ENCODE data around the gene PIGX.

PIGX gene

DNA sequence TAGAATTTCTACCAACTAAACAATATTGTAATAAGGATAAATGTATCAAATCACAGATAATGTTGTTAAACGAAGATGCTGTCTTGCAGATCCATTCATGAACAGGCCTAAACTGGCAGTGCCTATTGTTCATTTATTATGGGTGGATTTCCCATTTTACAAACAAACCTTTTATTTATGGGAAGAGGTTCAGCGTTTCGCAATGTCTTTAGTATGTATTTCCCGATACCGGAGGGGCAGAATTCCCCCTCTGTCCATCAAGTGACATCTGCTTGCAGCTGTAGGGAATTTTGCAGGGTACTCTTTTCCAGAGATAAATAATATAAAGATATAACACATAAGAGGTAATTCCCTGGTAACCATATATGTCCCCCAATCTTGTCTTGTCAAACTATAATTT lies 5.8 kb upstream of the PIGX start:
- Histone ChIP-seq H3K27me3 (replicated peaks; ENCODE audit: insufficient read depth, low read length) (no peaks in the 10 kb centered on the region), H4K20me1 (ENCODE audit: insufficient read depth, low read length) (no peaks in the 10 kb centered on the region), H3K9ac (ENCODE audit: low read length) (no peak overlapping the region), H3K4me1 (ENCODE audit: low read length) (no peaks in the 10 kb centered on the region), H2AFZ (ENCODE audit: low read length) (no peak overlapping the region), H3K36me3 (replicated peaks; ENCODE audit: insufficient read depth, low read length) (no peaks in the 10 kb centered on the region), H3F3A (ENCODE audit: insufficient read depth, low read length) (peaks cover 5% of the 10 kb centered on the region), H3K4me3 (ENCODE audit: low read length) (no peak overlapping the region), H3K27ac (ENCODE audit: low read length) (no peak overlapping the region), H3K9me3 (replicated peaks; ENCODE audit: insufficient read depth, low read length) (no peaks in the 10 kb centered on the region), H3K79me2 (ENCODE audit: low read length) (no peaks in the 10 kb centered on the region), H3K9me2 (replicated peaks; ENCODE audit: insufficient read depth, low read length) (no peaks in the 10 kb centered on the region), H3K4me2 (ENCODE audit: low read depth, low read length) (no peak overlapping the region)
- DNase-seq = no peak
- TF ChIP-seq EZH2phosphoT487 (IDR thresholded peaks at IDR 0.05; ENCODE audit: low read length) (no peak), EZH2 (optimal IDR thresholded peaks at IDR 0.05; ENCODE audit: low read depth, low read length) (no peak)
- TF ChIP-seq, protein P1, sequence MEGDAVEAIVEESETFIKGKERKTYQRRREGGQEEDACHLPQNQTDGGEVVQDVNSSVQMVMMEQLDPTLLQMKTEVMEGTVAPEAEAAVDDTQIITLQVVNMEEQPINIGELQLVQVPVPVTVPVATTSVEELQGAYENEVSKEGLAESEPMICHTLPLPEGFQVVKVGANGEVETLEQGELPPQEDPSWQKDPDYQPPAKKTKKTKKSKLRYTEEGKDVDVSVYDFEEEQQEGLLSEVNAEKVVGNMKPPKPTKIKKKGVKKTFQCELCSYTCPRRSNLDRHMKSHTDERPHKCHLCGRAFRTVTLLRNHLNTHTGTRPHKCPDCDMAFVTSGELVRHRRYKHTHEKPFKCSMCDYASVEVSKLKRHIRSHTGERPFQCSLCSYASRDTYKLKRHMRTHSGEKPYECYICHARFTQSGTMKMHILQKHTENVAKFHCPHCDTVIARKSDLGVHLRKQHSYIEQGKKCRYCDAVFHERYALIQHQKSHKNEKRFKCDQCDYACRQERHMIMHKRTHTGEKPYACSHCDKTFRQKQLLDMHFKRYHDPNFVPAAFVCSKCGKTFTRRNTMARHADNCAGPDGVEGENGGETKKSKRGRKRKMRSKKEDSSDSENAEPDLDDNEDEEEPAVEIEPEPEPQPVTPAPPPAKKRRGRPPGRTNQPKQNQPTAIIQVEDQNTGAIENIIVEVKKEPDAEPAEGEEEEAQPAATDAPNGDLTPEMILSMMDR (IDR thresholded peaks at IDR 0.05; ENCODE audit: low read length) = no peak

GRCh38 chr3:196706731-196707130 lies 5.4 kb upstream of the PIGX start:
- Histone ChIP-seq H2AFZ (ENCODE audit: low read length) (no peak overlapping the region), H3K9me2 (replicated peaks; ENCODE audit: insufficient read depth, low read length) (no peaks in the 10 kb centered on the region), H3K4me2 (ENCODE audit: low read depth, low read length) (no peak overlapping the region), H3K4me1 (ENCODE audit: low read length) (no peaks in the 10 kb centered on the region), H3K9me3 (replicated peaks; ENCODE audit: insufficient read depth, low read length) (no peaks in the 10 kb centered on the region), H3K27me3 (replicated peaks; ENCODE audit: insufficient read depth, low read length) (no peaks in the 10 kb centered on the region), H3K27ac (ENCODE audit: low read length) (no peak overlapping the region), H3K9ac (ENCODE audit: low read length) (no peak overlapping the region), H4K20me1 (ENCODE audit: insufficient read depth, low read length) (no peaks in the 10 kb centered on the region), H3K4me3 (ENCODE audit: low read length) (no peak overlapping the region), H3K79me2 (ENCODE audit: low read length) (no peaks in the 10 kb centered on the region), H3F3A (ENCODE audit: insufficient read depth, low read length) (peaks cover 9% of the 10 kb centered on the region), H3K36me3 (replicated peaks; ENCODE audit: insufficient read depth, low read length) (no peaks in the 10 kb centered on the region)
- TF ChIP-seq EZH2phosphoT487 (IDR thresholded peaks at IDR 0.05; ENCODE audit: low read length) = no peak
- TF ChIP-seq, protein P1 (IDR thresholded peaks at IDR 0.05; ENCODE audit: low read length) = no peak
- no peak for DNase-seq

DNA sequence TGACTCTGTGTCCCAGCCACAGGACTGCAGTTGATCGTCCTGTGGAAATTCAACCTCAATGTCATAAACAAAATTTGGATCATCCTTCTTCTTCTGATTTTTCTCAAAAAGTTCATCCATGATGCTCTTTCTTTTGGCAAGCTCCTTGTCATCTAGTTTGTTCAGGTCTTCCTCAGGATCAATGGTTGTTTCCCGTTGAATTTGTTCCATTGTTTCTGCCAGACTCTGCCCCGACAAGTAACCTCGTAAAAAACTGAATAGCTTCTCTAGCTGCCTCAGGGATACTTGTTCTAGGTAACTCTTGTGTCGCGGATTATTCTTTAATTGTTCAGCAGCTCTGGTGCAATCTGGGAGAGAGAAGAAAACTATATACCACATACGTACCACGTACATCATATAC lies 4.6 kb upstream of the PIGX start:
- Histone ChIP-seq H3K9me3 (replicated peaks; ENCODE audit: insufficient read depth, low read length) (no peaks in the 10 kb centered on the region), H3K27ac (ENCODE audit: low read length) (no peak overlapping the region), H3K4me2 (ENCODE audit: low read depth, low read length) (no peak overlapping the region), H3K4me1 (ENCODE audit: low read length) (no peaks in the 10 kb centered on the region), H3K9ac (ENCODE audit: low read length) (no peak overlapping the region), H4K20me1 (ENCODE audit: insufficient read depth, low read length) (no peaks in the 10 kb centered on the region), H3K36me3 (replicated peaks; ENCODE audit: insufficient read depth, low read length) (no peaks in the 10 kb centered on the region), H3F3A (ENCODE audit: insufficient read depth, low read length) (peaks cover 14% of the 10 kb centered on the region), H3K79me2 (ENCODE audit: low read length) (no peaks in the 10 kb centered on the region), H3K27me3 (replicated peaks; ENCODE audit: insufficient read depth, low read length) (no peaks in the 10 kb centered on the region), H3K4me3 (ENCODE audit: low read length) (no peak overlapping the region), H3K9me2 (replicated peaks; ENCODE audit: insufficient read depth, low read length) (no peaks in the 10 kb centered on the region), H2AFZ (ENCODE audit: low read length) (no peak overlapping the region)
- no peak for DNase-seq
- TF ChIP-seq EZH2phosphoT487 (IDR thresholded peaks at IDR 0.05; ENCODE audit: low read length) (no peak), EZH2 (optimal IDR thresholded peaks at IDR 0.05; ENCODE audit: low read depth, low read length) (no peak)
- TF ChIP-seq, protein P1 (IDR thresholded peaks at IDR 0.05; ENCODE audit: low read length) = no peak

Measured in MM.1S (cell line).